NCI-H1048 (cell line): ENCODE measurements around the gene GATAD1.
"Not testable (repeated sequence)": the region's sequence is repeated elsewhere in the genome, so short reads cannot be mapped to it uniquely, and the experiment has no call there.

Experiments used
- DNase-seq: peaks from one replicate; lab custom pipeline; 2025; lab: John Stamatoyannopoulos, UW

The GATAD1 gene

DNA sequence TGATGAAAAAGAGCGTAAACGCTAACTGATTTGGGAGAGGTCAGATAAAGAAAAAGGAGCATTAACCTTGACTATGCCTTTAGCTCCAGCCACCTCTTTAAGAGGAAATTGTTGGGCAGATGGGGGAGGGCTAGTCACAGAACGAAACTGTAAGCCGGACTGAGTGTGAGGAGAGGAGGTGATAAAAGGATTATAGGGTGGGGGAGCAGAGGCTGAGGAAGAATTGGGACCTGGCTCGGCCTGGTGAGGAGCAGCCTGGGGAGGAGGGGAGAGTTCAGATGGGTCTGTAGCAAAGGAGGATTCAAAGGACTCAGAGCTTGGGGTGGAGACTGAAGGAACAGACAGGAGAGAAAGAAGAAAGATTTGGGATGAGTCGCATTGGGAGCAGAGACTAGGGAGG is 36.3 kb downstream of the GATAD1 start:
- DNase-seq = not testable (repeated sequence)

DNA sequence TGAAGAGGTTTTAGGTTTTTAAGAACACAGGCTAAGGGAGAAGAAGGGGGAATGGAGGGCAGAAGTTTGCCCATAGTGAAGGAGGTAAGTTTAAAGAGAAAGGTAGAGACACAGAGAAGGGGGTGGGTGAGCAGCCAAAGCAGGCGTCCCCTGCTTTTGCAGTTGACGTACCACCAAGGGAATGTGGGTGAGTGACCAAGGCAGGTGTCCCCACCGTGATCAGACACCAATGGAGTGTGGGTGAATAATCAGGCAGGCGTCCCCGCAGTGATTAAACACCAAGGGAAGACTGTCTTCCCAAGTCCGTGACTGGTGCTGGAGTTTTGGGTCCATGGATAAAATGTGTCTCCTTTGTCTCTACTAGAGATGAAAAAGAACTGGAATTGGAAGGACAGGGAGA is 36.9 kb downstream of the GATAD1 start:
- DNase-seq = not testable (repeated sequence)

DNA sequence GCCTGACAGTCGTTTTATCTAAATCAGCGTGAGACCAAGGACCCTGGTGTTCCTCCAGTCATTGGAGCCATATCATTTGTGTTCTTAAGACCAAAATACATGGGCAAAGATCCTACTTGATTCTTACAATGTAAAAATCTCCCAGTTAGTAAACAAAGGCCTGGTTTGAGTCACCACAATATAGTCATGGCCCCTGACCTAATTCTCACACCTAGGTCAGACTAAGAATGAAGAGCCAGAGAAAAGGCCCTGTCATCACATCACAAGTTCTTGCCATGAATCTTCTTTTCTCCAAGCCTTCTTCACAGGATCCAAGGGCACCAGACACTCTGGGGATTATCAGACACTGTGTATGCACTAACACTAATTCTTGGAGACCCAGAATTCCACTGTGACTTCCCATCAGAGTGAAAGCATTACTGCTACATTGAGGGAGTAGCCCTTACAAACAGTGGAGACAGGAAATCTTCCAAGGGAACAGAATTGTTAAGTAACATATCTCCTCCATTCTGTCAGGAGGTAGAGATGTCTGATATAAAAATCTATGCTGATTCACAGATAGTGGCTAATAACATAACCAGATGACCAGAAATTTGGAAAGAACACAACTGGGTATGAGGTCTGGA is 38.1 kb downstream of the GATAD1 start:
- no peak for DNase-seq

- DNase-seq = no peak
These were observed 38.7 kb downstream of the GATAD1 start for GRCh38 chr7:92485974-92486373.

DNA sequence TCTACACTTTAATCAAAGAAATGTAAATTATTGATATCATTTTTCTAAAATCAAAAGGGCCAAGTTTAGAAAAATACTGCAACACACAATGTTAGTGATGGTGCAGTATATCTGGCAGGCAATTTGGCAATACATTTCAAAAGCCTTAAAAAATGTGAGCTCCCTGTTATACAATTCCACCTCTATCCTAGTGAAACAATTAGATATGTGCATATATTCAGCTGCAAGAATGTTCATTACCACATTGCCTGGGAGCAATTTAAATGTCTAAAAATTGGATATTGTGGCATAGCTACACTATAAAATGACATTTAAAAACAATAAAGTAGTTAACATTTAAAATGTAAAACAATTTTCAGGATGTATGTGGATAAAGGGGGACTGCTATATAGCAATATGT is 40.5 kb downstream of the GATAD1 start:
- DNase-seq = no peak

GRCh38 chr7:92489634-92490033 is 42.4 kb downstream of the GATAD1 start:
- DNase-seq = no peak

- DNase-seq = no peak
These were observed 49.6 kb downstream of the GATAD1 start for GRCh38 chr7:92496876-92497275.

- no peak for DNase-seq
These were observed 51.3 kb downstream of the GATAD1 start for GRCh38 chr7:92498557-92498956.

DNA sequence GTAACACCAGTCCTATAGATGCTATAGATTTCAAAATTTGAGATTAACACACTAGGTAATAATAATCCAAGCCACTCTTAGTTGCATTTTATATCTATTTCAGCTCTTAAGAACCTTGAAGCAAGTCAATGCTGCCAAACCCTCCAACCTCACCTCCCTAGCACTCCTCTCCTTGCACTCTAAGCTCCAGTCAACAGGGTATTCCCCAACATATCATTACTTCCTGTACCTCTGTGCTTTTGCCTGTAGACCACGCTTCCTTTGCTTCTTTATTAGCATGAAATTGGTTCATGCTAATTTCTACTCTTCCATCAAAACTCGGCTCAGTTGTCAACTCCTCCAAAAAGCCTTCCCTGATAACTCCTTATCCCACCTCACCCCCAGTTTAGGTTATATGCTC is 56.5 kb downstream of the GATAD1 start:
- DNase-seq = no peak

- DNase-seq = no peak
These were observed 57.3 kb downstream of the GATAD1 start for GRCh38 chr7:92504563-92504962.

GRCh38 chr7:92506363-92506762 is 59.1 kb downstream of the GATAD1 start:
- DNase-seq = no peak

- DNase-seq = no peak
These were observed 61.7 kb downstream of the GATAD1 start for GRCh38 chr7:92508946-92509345.
